Stimulated activated CD4-positive, alpha-beta T cell treated with anti-CD3 and anti-CD28 coated beads, Interleukin-1b, Interleukin-23, amount 100 ng/mL, for 48 hours (primary cell): ENCODE results near the gene ITPK1.

Experiments
- DNase-seq: peaks from one replicate; pipeline ENCODE4 v3.0.0-alpha.2; 2020

The ITPK1 gene

DNA sequence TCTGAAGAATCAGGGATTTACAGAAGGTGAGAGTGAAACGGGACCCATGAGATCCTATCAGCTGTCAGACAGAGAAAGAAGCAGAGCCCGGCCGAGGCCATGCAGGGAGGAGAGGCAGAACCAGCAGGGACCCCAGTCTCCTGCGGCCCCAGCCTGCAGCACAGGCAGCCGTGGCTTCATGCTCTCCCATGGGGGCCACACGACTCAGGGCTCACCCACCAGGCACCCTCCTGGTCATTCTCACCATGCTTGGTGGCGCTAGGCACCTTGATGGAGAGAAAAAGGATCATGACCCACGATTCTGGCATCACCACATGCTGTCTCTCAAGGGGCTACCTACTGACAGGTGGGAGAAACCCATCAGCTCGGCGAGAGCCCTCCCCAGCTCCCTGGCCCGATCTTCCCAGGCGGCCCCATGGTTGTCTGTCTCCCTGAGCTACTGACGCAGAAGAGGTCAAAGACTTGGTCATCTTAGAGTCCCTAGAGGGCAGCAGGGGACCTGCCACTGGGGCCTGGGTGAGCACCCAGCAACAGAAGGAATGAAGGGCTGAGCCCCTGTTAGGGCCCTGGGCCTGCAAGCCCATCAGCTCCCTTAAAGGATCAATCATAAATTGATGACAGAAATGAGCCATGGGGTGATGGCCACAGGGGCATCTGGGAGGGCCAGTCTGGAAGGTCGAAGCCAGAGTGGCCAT lies 58.0 kb downstream of the ITPK1 start:
- no peak for DNase-seq

DNA sequence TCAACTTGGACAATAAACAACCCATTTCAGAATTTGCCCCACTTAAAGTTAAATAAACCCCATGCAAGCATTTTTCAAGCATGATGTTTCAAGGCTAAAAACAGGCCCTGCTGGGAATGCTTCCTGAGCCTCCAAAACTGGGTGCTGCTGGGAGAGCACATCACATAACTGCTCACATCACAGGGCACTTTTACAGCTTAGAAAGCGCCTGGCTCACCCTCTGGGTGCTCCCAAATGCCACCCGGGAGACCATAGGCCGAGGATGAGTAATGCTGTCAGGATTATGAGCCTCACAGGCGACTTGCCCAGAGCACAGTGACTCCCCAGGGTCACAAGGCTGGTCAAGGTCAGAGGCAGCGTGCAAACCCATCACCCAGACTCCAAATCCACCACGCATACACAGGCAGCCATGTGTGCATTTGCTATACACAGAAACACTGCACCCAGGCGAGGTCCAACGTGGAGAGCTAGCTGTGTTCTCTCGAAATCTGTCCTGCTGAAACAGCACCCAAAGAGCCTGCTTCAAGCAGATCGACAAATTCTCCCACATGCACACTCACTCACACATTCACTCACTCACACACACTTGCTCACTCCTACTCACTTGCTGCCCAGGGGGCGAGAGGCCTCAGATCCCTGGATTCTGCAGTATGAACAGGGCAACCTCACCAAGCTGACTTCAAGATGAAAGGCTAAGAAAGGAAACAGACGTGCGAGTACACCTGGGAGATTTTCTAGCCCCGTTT lies 58.7 kb downstream of the ITPK1 start:
- no peak for DNase-seq

DNA sequence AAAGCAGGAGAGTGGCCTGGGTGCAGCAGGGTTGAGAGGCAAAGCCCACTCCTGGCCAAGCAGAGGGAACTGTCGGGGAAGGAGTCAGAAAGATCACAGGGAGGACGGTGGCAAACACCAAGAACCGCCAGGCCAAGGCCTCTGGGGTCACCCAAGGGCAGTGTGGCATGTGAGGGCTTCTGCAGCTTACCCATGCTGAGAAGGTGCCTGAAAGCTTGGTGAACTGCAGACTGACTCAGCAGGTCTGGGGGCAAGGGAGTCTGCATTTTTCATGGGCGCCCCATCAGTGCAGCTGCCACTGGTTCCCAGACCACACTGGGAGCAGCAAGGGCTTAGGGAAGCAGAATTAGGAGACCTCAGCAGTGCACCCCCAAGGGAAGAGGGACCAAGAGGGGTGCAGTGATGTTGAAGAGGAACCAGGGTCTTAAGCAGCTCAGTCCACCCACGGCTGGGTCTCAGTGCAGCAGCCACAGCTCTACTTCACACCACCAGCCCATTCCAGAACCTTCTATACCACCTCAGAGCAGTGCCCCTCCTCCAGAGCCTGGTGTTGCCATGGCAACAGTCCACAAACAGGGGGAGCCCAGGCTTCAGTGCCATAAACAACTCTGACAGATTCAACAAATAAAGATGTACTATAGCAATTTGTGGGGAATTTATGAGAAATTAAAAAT lies 59.4 kb downstream of the ITPK1 start:
- DNase-seq: no peak

DNA sequence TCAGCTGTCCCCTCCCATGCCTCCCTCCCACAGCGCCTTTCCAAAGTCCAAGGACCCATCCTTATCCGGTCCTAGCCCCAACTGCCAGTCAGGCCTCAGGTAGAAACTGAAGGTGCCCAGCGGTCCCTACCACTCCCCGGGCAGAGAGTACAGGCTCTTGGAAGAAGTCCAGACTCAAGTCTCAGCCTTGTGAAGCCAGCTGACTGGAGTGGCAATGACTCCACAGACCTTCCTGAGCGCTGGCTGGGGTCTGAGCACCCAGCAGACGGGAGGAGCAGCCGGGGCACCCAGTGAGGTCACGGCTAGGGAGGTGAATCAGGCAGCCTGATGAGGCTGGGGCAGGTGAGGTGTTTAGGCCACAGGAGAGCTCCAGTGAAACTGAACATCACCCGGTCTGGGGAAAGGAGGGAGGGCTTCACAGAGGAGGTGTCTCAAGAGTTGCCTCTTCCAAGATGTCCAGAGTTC lies 60.0 kb downstream of the ITPK1 start:
- DNase-seq: no peak

DNA sequence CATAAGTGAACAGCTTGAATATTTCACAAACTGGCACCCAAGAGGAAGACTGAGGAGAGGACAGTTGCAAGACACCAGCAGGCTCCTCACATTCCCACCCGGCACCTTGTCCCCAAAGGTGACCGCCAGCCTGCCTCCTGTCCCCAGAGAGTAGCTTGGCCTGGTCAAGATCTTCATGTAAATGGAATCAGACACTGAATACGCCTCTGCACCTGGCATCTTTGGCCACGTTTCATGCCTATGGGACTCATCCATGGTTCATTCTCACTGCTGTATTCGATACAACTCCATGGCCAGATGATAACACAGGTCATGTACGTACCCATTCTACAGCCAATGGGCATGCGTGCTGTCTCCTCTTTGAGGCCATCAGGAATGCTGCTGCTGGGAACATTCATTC lies 60.8 kb downstream of the ITPK1 start:
- DNase-seq: no peak

DNA sequence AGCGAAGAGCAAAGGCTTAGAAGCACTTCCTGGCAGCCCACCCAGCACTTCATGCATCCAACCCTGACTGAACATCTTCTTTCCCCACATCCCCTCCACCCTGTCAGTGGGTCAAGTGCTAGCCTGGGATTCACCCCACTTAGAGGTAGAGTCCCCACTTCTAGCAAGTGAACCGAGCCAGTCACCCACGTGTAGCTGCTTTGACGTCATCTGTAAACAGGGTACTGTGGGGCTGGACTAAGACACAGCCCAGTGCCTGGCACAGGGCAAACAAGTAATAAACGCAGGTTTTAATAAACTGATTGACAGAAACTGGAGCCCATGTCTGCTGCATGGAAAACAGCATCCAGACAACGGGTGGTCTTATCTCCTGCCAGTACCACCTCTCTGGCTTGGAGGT lies 61.7 kb downstream of the ITPK1 start:
- no peak for DNase-seq

DNA sequence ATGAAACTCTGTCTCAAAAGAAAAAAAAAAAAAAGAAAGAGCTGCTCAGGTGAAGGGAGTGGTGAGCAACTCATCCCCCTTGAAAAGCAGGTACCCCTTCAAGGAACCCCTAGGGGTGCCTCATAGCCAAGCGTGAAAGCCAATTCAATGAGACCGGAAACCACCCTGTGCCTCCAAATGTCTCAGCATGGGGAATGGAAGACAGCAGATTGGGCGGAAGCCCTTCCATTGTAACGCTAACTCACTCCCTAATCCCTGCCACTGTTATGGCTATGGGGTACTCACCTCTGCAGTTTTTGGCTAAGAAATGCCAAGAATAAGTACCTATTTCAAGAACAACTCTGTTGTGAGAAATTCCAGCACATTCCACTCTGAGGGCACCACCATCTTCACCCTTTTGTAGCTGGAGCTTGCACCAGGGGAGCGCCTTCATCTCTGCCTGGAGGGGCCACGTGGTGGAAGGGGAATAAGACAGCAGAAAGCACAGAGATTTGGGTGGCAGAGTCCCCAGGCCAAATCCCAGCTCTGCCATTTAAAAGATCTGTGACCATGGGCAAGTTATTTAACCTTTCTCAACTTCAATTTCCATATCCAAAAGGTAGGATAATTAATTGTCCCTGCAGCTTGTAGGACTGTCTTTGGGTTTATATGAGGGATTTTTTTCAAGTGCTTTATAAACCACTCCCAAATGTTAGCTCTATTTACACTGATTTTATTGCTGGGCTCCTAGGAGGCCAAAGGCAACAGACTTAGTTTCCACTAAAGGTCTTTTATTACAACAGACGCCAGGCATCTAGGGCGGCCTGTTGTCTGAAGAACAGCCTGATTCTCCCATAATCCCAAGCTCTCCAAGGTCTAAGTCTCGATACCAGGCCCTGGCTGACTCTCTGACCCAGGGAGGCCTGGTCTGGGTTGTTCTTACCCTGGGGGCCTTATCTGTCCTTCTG lies 63.9 kb downstream of the ITPK1 start:
- DNase-seq: no peak

DNA sequence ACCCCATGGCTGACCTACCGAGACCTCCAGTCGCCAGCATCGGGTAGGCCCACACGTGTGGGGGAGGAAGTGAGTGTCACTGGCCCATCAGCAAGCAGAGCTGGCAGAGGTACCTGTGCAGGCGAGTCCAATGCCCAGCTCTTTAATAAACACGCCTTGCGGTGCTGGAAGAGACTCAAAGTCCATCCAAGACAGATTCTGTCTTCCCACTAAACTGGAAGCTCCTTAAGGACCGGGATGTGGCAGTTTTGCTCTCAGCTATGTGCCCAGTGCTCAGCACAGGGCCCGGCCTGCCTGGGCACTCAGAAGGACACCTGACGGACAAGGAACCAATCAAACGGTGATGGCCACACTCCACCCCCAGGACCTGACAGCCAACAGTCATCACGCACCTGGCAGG lies 65.0 kb downstream of the ITPK1 start:
- no peak for DNase-seq

DNA sequence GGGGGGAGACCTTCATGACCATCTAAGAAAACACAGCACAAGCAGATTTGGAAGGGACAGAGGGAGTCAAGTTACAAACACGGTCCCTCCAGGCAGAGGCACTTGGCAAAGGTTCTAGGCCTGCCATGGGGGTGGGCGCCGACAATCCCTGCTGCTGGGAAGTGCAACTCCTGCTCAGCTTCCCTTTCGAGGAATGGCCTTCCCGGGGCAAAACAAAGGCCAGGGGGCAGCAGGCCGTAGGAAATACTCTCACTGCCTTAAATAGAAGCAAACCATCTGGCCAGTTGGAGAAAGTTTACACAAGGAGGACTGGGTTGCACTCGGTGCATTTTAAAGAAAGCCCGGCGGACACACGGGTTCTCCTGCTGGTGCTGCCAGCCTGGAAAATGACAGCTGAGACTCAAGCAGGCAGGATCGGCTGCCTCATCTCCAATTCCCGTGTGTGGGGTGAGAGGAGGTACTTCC lies 65.8 kb downstream of the ITPK1 start:
- DNase-seq: no peak

DNA sequence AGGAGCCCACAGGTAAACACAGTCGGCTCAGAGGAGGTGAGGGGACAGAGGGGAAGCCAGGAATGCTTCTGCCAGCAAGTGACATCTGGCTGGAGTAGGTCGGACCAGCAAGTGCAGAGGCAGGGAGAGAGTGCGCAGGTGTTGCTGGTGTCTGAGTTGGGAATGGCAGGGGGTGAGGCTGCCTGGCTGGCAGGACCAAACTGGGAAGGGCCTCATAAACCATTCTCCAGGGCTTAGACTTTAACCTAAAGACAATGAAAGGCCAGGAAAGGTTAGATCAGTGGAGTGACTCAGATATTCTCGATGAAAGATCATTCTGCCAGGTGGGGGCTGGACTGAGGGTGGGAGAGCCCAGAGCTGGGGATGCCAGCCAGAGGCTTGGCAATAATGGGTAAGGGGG lies 66.4 kb downstream of the ITPK1 start:
- DNase-seq: no peak

DNA sequence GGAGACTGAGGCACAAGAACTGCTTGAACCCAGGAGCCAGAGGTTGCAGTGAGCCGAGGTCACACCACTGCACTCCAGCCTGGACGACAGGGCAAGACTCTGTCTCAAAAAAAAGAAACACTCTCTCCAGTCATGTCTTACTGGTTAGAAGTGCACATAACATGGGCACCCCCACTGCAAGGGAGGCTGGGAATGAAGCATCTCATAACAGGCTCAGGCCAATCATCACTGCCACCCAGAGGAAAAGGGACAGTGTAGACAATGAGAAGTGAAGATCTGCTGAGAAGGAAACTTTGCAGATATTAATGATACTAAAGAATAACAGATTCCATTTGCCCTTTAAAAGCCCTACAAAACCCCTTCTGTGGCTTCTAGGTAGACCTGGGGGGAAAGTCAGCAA lies 66.9 kb downstream of the ITPK1 start:
- DNase-seq: no peak

DNA sequence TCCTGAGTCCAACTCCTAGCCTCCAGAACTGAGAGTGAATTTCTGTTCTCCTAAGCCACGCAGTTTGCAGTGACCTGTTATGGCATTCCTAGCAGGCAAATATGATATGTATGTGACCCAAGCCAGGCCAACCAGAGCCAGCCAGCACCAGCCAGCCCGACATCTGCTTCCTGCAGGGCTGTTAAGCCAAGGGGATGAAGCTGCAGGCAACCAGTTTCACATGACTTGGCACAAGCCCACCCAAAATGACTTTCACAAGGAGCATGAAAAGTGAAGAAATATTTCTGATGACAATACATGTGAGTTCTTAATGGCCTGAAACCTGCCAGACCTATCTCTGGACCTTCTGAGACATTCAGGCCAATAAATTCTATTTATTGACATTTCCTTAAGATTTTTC lies 68.1 kb downstream of the ITPK1 start:
- DNase-seq: no peak

DNA sequence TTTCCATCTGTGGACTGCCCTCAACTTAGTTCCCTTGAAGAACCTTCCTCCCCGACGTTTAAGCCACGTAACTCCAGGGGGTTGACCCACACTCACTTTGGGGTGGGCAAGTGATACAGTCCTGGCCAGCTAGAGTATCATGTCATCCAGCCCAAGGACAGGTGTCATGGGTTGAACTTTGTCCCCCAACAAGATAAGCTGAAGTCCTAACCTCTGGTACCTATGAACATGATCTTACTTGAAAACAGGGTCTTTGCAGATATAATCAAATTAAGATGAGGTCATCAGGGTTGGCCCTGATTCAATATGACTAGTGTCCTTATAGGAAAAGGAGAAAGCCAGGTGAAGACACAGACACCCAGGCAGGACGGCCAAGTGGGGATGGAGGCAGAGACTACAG lies 68.6 kb downstream of the ITPK1 start:
- DNase-seq: no peak

DNA sequence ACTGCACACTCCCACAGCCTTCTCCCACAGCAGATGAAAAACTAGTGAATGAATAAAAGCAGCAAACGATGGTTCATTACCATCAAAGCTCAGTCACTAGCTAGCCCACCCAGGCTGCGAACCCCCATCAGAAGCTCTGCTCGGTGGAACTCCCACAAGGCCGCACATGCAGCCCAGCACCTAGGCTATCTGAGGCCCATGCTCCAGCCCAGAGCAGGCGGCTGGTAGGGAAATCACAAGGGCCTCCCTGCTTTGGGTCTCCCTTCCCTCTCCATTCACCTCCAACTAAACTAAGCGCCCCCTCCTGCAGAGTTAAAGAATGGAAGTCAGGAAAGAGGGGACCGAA lies 69.0 kb downstream of the ITPK1 start:
- no peak for DNase-seq

DNA sequence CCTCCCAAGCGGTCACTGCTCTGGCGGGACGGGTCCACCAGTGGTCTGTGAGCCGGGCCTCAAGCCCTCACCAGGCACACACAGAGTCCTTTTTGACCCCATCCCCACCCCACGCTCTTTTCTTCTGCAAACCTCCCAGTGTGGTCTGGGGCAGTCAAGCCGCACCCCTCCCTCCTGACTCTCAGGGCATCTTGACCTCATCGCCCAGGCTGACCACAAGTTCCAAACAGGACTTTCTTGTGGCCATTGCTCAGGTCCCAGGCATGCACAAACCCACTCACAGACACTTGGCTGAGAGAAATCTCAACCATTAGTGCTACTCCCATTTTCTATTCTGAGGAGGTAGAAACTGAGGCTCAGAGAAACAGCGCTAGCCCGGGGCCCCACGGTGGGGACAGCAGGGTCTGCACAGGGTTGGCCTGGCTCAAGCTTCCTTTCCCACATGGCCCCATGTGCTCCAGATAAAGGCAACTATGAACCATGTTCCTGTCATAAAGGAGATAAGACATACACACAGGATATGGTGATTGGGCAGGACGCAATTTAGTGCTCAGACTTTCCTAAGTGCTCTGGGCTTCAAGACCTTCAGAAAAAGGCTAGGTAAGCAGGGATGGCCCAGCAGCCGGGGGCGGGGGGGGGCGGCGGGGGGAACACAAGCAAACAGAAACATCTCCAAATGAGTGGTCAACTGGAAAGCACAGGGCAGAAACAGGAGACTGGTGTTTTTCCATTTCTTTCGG lies 69.6 kb downstream of the ITPK1 start:
- no peak for DNase-seq

DNA sequence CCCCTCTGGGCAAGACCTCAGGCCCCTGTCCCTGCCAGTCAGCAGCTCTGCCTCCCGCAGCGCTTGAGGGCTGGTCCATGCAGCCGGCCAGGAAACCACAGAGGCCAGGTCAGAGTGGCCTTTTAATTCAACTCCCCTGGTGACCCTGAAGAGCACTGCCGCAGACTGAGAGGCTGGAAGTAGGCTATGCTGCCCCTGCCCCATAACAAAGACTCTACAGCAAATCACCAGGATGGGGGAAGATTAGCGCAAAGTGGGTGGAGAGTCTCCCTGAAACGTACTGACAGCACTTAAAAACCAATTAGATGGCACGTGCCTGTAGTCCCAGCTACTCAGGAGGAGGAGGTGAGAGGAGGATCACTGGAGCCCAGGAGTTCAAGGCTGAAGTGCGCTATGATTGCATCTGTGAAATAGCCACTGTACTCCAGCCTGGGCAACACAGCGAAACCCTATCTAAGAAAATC lies 70.5 kb downstream of the ITPK1 start:
- DNase-seq: no peak

DNA sequence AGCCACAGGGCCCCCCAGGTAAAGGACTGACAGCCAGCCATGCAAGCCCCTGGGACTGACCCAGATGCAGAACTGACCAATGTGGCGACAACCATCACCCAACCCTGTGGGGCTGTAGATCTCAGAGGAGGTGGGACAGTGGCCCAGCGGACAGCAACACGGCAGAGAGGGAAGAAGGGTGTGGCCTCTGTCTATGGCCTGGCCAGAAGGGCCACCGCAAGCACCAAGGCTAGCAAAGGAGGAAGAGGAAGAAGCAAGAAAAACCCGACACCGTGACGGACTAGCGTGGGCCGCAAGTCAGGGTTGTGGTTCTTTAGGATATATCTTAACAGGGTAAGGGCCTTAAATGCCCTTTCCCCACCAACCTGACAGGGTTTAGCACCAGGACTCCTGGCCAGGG lies 71.2 kb downstream of the ITPK1 start:
- no peak for DNase-seq

DNA sequence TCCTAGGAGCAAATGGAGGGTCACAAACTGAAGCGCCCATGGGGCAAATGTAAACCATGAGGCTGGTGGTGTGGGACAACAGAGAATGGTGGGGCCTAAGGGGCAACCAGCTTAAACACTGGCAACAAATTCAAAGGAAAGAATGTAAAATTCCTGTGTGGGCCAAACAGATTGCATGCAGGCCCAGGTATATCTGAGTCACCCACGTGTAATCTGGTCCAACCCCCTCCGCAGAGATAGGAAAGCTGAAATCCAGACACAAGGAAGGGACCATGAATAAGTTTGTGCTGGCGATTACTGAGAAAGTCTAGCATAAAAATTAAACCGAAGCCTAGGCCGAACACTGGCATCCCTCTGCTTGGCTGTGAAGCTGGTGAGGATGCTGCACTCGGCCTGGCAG lies 71.6 kb downstream of the ITPK1 start:
- DNase-seq: no peak

DNA sequence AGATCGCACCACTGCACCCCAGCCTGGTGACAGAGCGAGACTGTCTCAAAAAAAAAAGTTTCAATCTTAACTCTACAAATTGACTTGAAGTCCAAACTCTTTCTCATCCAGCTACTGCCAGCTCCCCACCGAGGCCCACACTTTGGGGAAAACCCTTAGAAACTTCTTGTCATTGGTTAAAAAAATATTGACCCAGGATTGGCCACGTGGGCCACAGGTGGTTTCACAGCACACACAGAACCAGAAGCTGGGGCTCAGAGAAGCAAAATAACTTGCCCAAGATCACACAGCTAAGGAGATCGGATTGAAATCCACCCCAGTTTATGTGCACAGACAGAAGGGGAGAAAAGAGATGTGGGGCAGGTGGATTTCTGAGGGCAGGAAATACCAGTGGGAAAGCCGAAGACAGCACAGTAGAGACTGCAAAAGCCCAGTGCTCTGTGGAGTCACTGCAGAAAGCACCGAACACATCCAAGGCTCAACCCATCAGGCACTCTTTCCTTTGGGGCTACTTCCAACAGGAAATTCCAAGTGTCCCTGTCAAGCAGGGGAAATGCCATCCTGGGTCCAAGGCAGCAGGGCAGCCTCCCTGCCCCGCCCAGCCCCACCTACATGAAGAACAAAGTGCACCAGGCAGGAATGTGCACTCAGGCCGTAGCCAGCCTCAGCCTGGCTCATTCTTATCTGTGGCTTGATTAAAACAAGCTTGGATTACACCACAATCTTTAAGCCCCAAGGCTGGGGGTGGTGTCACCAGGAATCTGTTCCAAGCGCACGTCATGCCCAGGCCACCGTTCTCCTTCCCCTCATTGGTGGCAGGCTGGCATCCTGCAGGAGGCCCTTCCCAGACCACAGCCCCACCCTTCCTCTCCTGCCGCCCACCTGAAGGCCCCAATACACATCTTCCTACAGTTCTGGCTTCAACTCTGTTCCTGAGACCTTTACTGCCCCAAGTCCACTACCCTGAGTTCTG lies 72.5 kb downstream of the ITPK1 start:
- DNase-seq: no peak

DNA sequence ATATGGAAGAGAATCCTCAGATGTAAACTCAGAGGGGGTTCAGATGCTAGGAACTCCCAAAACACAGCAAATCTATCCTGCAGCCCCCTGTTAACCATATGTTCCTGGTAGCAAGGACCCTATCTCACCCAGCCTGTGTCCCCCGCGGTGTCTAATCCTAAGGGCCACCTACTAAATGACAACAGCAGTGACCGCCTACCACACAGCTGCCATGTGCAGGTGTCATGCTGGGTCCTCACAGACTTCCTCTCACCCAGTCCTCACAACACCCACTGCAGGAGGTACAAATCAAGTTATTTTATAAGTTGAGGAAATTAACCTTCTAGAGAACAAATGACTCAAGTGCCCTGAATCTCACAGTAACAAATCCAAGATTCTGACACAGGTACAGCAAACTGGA lies 73.9 kb downstream of the ITPK1 start:
- no peak for DNase-seq

DNA sequence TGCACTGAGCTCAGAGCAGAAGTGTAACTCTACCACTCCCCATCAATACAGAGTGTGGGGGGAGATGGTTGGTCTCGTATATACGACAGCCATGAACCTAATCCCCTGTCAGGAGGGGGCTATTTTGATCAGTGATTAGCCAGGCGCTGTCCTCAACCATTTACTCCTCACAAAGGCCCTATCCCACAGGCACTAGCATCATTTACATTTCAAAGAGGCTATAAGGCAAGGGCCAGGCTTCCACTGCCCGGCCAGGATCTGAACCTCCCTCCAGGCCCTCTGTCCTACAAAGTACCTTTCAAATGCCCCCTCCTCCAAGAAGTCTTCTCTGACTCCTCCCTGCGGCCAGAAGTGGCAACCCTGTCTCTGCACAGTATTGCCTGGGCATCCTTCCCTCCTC lies 74.7 kb downstream of the ITPK1 start:
- no peak for DNase-seq
